ENCODE data around the gene SLC45A2.

Gene SLC45A2

DNA sequence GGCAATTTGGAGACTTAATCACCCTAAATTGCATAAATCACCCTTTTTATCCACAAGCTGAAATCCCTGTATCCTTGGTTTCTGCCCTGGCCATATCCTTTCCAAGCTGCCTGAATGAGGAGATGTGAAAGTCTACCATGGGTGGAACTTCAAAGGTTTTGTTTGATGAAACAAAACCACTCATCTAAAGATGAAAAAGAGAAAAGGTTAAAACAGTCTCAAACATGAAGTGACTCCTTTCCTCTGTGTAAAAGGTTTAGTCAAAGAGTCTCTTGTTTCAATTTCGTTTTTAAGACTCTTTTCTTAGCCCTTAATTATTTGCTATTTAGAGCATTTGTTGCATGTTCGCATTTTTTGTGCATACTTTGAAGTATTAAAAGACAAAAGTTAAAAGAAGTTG is 11.2 kb downstream of the SLC45A2 start:
- Histone ChIP-seq H3K4me3 (ENCODE audit: low read length) (no peak overlapping the region), H3K79me2 (ENCODE audit: control insufficient read depth, low read length) (no peaks in the 10 kb centered on the region), H3K4me1 (ENCODE audit: control insufficient read depth, low read length) (no peaks in the 10 kb centered on the region), H3K4me2 (ENCODE audit: low read length) (no peak overlapping the region), H3K27me3 (ENCODE audit: control insufficient read depth, low read length) (peaks cover 6% of the 10 kb centered on the region; the same call in 1 of the 2 replicates), H3F3A (ENCODE audit: control insufficient read depth, insufficient read depth) (no peaks in the 10 kb centered on the region), H4K20me1 (ENCODE audit: control insufficient read depth, insufficient read depth, low read depth, low read length) (no peaks in the 10 kb centered on the region), H3K9me3 (ENCODE audit: control insufficient read depth, insufficient read depth, low read length) (no peaks in the 10 kb centered on the region), H3K27ac (ENCODE audit: low read depth, low read length) (no peak overlapping the region), H3K9me2 (replicated peaks; ENCODE audit: control insufficient read depth, low read length) (no peaks in the 10 kb centered on the region), H3K36me3 (ENCODE audit: control insufficient read depth, low read length) (no peaks in the 10 kb centered on the region)
- TF ChIP-seq EZH2phosphoT487 (IDR thresholded peaks at IDR 0.05; ENCODE audit: borderline replicate concordance, low read length) (no peak), CTCF (IDR thresholded peaks at IDR 0.05; ENCODE audit: low read depth, low read length, poor library complexity, severe bottlenecking) (no peak)

DNA sequence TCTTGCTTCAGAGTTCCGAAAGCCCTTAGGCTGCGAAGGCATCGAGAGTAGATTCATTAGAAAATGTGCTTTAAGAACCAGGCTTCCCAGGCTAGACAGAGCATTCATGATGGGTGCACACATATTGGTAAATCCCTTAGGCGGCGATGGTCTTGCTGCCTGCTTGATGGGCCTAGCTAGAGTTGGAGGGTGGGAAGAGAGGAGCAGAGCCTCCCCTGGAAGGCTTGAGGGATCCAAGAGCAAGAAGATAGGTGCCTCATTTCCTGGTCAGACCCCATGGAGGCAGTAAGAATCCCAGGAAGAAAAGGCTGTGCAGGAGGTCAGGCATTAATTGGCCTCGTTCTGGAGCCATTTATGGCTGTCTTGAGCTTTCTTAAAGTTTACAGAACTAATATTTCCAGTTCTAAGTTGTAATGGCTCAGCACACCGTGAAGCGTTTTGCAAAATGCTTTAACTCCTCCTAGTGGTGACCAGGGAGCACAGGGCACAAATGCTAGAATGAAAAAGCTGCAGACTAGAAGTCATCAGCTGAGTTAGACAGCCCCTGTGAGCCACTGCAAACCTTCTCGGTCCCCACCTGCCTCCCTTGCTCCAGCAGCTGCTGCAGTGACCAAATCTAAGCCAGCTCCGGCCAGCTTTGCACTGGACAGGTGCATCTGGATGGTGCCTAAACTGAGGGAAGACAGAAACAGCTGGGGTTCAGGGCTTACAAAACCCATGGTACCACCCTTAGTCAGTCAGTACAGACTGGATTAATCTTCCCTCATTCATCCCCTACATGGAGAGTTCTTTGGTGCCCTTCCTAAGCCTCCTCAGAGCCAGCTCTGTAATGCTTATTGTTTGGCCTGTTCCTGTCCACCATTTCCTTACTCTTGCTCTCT is 14.7 kb downstream of the SLC45A2 start:
- H3K4me3 ChIP-seq (ENCODE audit: low read length): no peak overlapping the region
- H3K36me3 ChIP-seq (ENCODE audit: control insufficient read depth, low read length): no peaks in the 10 kb centered on the region
- no peaks in the 10 kb centered on the region for H3K27me3 ChIP-seq (ENCODE audit: control insufficient read depth, low read length)
- no peaks in the 10 kb centered on the region for H3K79me2 ChIP-seq (ENCODE audit: control insufficient read depth, low read length)
- no peaks in the 10 kb centered on the region for H3K9me2 ChIP-seq (replicated peaks; ENCODE audit: control insufficient read depth, low read length)
- no peak overlapping the region for H3K4me2 ChIP-seq (ENCODE audit: low read length)
- H4K20me1 ChIP-seq (ENCODE audit: control insufficient read depth, insufficient read depth, low read depth, low read length): no peaks in the 10 kb centered on the region
- H3K9me3 ChIP-seq (ENCODE audit: control insufficient read depth, insufficient read depth, low read length): no peaks in the 10 kb centered on the region
- H3K27ac ChIP-seq (ENCODE audit: low read depth, low read length): no peak overlapping the region
- H3K4me1 ChIP-seq (ENCODE audit: control insufficient read depth, low read length): no peaks in the 10 kb centered on the region
- TF ChIP-seq CTCF (IDR thresholded peaks at IDR 0.05; ENCODE audit: low read depth, low read length, poor library complexity, severe bottlenecking): peak; percentile 56
- TF ChIP-seq EZH2phosphoT487 (IDR thresholded peaks at IDR 0.05; ENCODE audit: borderline replicate concordance, low read length): no peak
- no peaks in the 10 kb centered on the region for H3F3A ChIP-seq (ENCODE audit: control insufficient read depth, insufficient read depth)

DNA sequence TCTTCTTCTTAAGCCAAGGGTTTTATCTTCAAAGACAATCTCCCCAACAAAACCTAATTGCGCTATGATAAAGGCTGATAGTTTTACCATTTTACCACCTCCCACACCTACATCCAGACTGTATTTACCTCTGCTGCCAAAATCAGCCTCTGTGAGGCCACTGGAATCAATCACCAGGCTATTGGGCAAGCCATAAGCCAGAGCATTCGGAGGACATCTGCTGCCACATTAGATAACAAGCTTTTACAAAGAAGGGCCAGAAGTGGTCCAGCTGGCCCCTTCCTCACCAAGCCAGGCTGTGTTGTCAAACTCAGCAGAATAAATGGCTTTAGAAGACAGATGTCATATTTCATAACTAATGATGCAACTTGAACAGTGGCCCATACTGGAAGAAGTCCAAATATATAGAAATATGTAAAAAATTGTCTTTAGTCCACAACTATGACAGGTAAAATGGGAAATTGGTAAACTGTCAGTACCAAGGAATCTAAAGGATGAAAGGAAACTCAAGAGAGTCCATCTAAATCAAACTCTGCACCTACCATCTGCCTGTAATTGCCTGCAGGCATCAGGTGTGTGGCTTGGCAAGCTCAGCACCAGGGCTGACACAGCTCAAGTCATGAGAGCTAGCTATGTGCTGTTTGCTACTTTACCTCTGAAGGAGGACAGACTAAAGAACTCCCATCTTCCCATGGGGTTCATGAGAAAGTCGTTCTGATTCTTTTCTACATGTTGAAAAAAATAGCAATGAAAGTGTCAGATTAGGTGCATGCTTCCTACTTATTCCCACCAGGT is 16.1 kb downstream of the SLC45A2 start:
- H3K4me1 ChIP-seq (ENCODE audit: control insufficient read depth, low read length): no peaks in the 10 kb centered on the region
- TF ChIP-seq EZH2phosphoT487 (IDR thresholded peaks at IDR 0.05; ENCODE audit: borderline replicate concordance, low read length) (no peak), CTCF (IDR thresholded peaks at IDR 0.05; ENCODE audit: low read depth, low read length, poor library complexity, severe bottlenecking) (no peak)
- H3K9me2 ChIP-seq (replicated peaks; ENCODE audit: control insufficient read depth, low read length): no peaks in the 10 kb centered on the region
- H3K27me3 ChIP-seq (ENCODE audit: control insufficient read depth, low read length): no peaks in the 10 kb centered on the region
- H3K79me2 ChIP-seq (ENCODE audit: control insufficient read depth, low read length): no peaks in the 10 kb centered on the region
- no peak overlapping the region for H3K27ac ChIP-seq (ENCODE audit: low read depth, low read length)
- H3K9me3 ChIP-seq (ENCODE audit: control insufficient read depth, insufficient read depth, low read length): no peaks in the 10 kb centered on the region
- H3F3A ChIP-seq (ENCODE audit: control insufficient read depth, insufficient read depth): no peaks in the 10 kb centered on the region
- no peak overlapping the region for H3K4me3 ChIP-seq (ENCODE audit: low read length)
- H3K36me3 ChIP-seq (ENCODE audit: control insufficient read depth, low read length): no peaks in the 10 kb centered on the region
- no peaks in the 10 kb centered on the region for H4K20me1 ChIP-seq (ENCODE audit: control insufficient read depth, insufficient read depth, low read depth, low read length)
- H3K4me2 ChIP-seq (ENCODE audit: low read length): no peak overlapping the region

Data from DOHH2 (cell line).